ENCODE measurements around the gene PRLR.

GRCh38 chr5:35182486-35182885 is 47.8 kb downstream of the PRLR start:
- TF ChIP-seq EP300 (IDR thresholded peaks at IDR 0.05; ENCODE audit: low read length) (no peak), ZBTB8A (IDR thresholded peaks at IDR 0.05; ENCODE audit: partially characterized antibody) (no peak), MTF1 (CRISPR knock-in tag; IDR thresholded peaks at IDR 0.05; ENCODE audit: borderline replicate concordance) (no peak), ZNF592 (IDR thresholded peaks at IDR 0.05) (no peak), CEBPZ (IDR thresholded peaks at IDR 0.05; ENCODE audit: borderline replicate concordance, low read depth, low read length) (no peak), CTCF (IDR thresholded peaks at IDR 0.05 in 2 of 3, conservative IDR thresholded peaks at IDR 0.05 in 1 of 3; ENCODE audit: insufficient read depth in 2 of 3, low read depth in 1 of 3, low read length in 3 of 3) (no peak), ZKSCAN1 (IDR thresholded peaks at IDR 0.05; ENCODE audit: low read depth, low read length) (no peak), POLR2AphosphoS2 (IDR thresholded peaks at IDR 0.05; ENCODE audit: low read length) (no peak), CBX5 (IDR thresholded peaks at IDR 0.05; ENCODE audit: borderline replicate concordance, low read depth) (no peak), KAT7 (CRISPR knock-in tag; IDR thresholded peaks at IDR 0.05; ENCODE audit: borderline replicate concordance) (no peak), MBD1 (CRISPR knock-in tag; IDR thresholded peaks at IDR 0.05) (no peak), RBM25 (IDR thresholded peaks at IDR 0.05; ENCODE audit: low read depth, low read length, severe bottlenecking) (no peak)

Measured in K562 (cell line).